ENCODE data around the gene SPATS1. TPM values are rescaled to one million over a fixed set of nuclear protein-coding genes. Genes with fewer than 3 reads are reported as not detected.

Gene SPATS1
- polyA plus RNA-seq, 1 donor from 2014 or later: not detected

DNA sequence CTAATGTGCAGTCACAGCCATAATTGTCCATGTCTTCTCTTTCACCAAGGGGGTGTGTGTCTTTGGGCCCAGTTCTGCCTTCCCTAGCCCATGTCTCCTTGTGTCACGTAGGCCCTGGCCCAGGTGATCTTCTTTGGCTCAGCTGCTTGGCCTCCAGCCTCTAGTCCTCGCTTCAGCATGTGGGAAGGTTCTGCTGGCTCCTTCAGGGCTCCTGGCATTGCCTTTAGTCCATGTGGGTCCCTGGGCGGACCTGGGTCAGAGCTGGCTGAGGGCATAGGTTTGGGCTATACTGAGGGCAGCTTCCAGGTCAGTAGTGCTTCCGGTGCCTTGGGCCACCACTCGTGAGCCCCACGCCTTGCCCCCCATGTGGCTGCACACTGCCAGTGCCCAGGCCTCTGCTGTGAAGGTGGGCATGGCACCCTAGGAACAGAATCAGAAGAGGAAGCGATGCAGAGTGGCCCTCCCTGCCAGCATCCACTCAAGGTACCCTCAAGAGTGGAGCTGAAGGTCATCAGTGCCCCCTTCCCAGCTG, 42.1 kb upstream of the SPATS1 start:
- H3K27ac ChIP-seq (ENCODE audit: low read length): no peak overlapping the region
- no peak overlapping the region for H3K4me2 ChIP-seq (ENCODE audit: low read length)
- H3K27me3 ChIP-seq (ENCODE audit: insufficient read depth, low read depth, low read length): no peaks in the 10 kb centered on the region
- no peaks in the 10 kb centered on the region for H3F3A ChIP-seq (ENCODE audit: insufficient read depth, low read length, poor library complexity, severe bottlenecking)
- TF ChIP-seq EZH2 (IDR thresholded peaks at IDR 0.05; ENCODE audit: borderline replicate concordance, insufficient read depth, low read length, poor library complexity, severe bottlenecking) (no peak), RAD21 (conservative IDR thresholded peaks at IDR 0.05) (no peak), EP300 (conservative IDR thresholded peaks at IDR 0.05; ENCODE audit: poor library complexity, severe bottlenecking) (no peak), TAF1 (IDR thresholded peaks at IDR 0.05; ENCODE audit: low read depth) (no peak), REST (IDR thresholded peaks at IDR 0.05; ENCODE audit: borderline replicate concordance) (no peak), POLR2AphosphoS5 (IDR thresholded peaks at IDR 0.05) (no peak), SMC3 (conservative IDR thresholded peaks at IDR 0.05; ENCODE audit: poor library complexity) (no peak), MXI1 (conservative IDR thresholded peaks at IDR 0.05; ENCODE audit: poor library complexity, severe bottlenecking) (no peak)
- TF ChIP-seq, protein P1, sequence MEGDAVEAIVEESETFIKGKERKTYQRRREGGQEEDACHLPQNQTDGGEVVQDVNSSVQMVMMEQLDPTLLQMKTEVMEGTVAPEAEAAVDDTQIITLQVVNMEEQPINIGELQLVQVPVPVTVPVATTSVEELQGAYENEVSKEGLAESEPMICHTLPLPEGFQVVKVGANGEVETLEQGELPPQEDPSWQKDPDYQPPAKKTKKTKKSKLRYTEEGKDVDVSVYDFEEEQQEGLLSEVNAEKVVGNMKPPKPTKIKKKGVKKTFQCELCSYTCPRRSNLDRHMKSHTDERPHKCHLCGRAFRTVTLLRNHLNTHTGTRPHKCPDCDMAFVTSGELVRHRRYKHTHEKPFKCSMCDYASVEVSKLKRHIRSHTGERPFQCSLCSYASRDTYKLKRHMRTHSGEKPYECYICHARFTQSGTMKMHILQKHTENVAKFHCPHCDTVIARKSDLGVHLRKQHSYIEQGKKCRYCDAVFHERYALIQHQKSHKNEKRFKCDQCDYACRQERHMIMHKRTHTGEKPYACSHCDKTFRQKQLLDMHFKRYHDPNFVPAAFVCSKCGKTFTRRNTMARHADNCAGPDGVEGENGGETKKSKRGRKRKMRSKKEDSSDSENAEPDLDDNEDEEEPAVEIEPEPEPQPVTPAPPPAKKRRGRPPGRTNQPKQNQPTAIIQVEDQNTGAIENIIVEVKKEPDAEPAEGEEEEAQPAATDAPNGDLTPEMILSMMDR (IDR thresholded peaks at IDR 0.05; ENCODE audit: poor library complexity, severe bottlenecking): no peak
- H4K20me1 ChIP-seq (ENCODE audit: insufficient read depth): no peaks in the 10 kb centered on the region
- no peak overlapping the region for H3K9ac ChIP-seq (ENCODE audit: low read length)
- no peak overlapping the region for H3K4me3 ChIP-seq (ENCODE audit: low read length)
- H2AFZ ChIP-seq (ENCODE audit: low read depth, low read length): no peak overlapping the region
- H3K36me3 ChIP-seq (ENCODE audit: insufficient read depth, low read length): no peaks in the 10 kb centered on the region
- no peaks in the 10 kb centered on the region for H3K9me2 ChIP-seq (ENCODE audit: insufficient read depth, low read length)
- H3K9me3 ChIP-seq (ENCODE audit: low read length): no peaks in the 10 kb centered on the region
- H3K79me2 ChIP-seq (replicated peaks; ENCODE audit: insufficient read depth, low read length): no peaks in the 10 kb centered on the region

GRCh38 chr6:44301106-44301505, 41.3 kb upstream of the SPATS1 start:
- no peaks in the 10 kb centered on the region for H3K9me3 ChIP-seq (ENCODE audit: low read length)
- H3K9me2 ChIP-seq (ENCODE audit: insufficient read depth, low read length): no peaks in the 10 kb centered on the region
- H3K4me3 ChIP-seq (ENCODE audit: low read length): no peak overlapping the region
- no peaks in the 10 kb centered on the region for H3K36me3 ChIP-seq (ENCODE audit: insufficient read depth, low read length)
- H3K27me3 ChIP-seq (ENCODE audit: insufficient read depth, low read depth, low read length): no peaks in the 10 kb centered on the region
- no peaks in the 10 kb centered on the region for H4K20me1 ChIP-seq (ENCODE audit: insufficient read depth)
- H3K9ac ChIP-seq (ENCODE audit: low read length): no peak overlapping the region
- H3K79me2 ChIP-seq (replicated peaks; ENCODE audit: insufficient read depth, low read length): no peaks in the 10 kb centered on the region
- H3F3A ChIP-seq (ENCODE audit: insufficient read depth, low read length, poor library complexity, severe bottlenecking): no peaks in the 10 kb centered on the region
- TF ChIP-seq EP300 (conservative IDR thresholded peaks at IDR 0.05; ENCODE audit: poor library complexity, severe bottlenecking): no peak
- TF ChIP-seq RAD21 (conservative IDR thresholded peaks at IDR 0.05): no peak
- no peak for TF ChIP-seq POLR2AphosphoS5 (IDR thresholded peaks at IDR 0.05)
- no peak for TF ChIP-seq EZH2 (IDR thresholded peaks at IDR 0.05; ENCODE audit: borderline replicate concordance, insufficient read depth, low read length, poor library complexity, severe bottlenecking)
- no peak for TF ChIP-seq MXI1 (conservative IDR thresholded peaks at IDR 0.05; ENCODE audit: poor library complexity, severe bottlenecking)
- no peak for TF ChIP-seq REST (IDR thresholded peaks at IDR 0.05; ENCODE audit: borderline replicate concordance)
- no peak for TF ChIP-seq SMC3 (conservative IDR thresholded peaks at IDR 0.05; ENCODE audit: poor library complexity)
- TF ChIP-seq, protein P1 (IDR thresholded peaks at IDR 0.05; ENCODE audit: poor library complexity, severe bottlenecking): no peak
- TF ChIP-seq TAF1 (IDR thresholded peaks at IDR 0.05; ENCODE audit: low read depth): no peak
- no peak overlapping the region for H3K27ac ChIP-seq (ENCODE audit: low read length)
- no peak overlapping the region for H3K4me2 ChIP-seq (ENCODE audit: low read length)
- no peak overlapping the region for H2AFZ ChIP-seq (ENCODE audit: low read depth, low read length)
